Stimulated activated CD8-positive, alpha-beta memory T cell treated with anti-CD3 and anti-CD28 coated beads, Interleukin-7, amount 100 ng/mL, for 48 hours (primary cell): ENCODE results near the gene ESYT2.
"Not testable (repeated sequence)": the region's sequence is repeated elsewhere in the genome, so short reads cannot be mapped to it uniquely, and the experiment has no call there.

Experiments
- DNase-seq, 2 donors: peaks; one replicate each; pipeline ENCODE4 v3.0.0-alpha.2; 2020; ENCODE audit warnings: low read depth in 1 of 2; ENCODE audit errors: extremely low read depth in 1 of 2

Gene ESYT2

GRCh38 chr7:158858592-158859503, 29.5 kb upstream of the ESYT2 start:
- DNase-seq, result no peak

GRCh38 chr7:158856883-158857668, 27.8 kb upstream of the ESYT2 start:
- DNase-seq, result no peak

- DNase-seq, result no peak
These were observed 25.4 kb upstream of the ESYT2 start for GRCh38 chr7:158854681-158855081.

DNA sequence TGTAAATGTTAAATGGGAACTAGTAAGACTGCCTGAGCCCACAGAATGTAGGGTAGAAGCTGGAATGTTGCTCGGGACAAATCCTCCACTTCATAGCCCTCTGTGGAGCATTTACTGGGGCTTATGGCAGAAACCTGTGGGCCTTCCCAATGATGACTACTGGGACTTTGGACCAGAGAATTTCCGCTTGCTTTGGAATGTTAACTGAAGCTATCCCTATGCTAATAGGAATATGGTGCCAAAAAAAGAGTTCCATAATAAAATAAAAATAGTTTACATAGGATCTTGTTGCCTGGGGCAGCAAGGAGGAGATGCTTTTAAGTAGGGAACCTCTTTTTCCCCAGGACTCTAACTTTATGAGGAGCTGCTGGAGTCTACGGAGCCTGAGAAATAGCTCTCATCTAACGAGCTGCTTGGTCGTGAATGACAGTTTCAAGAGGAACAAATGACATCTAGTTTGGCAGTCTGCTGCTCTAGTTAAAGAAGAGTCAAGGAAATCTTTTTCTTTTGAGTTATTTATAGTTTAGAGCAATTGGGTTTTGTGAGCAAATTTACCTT, 21.3 kb upstream of the ESYT2 start:
- no peak for DNase-seq

DNA sequence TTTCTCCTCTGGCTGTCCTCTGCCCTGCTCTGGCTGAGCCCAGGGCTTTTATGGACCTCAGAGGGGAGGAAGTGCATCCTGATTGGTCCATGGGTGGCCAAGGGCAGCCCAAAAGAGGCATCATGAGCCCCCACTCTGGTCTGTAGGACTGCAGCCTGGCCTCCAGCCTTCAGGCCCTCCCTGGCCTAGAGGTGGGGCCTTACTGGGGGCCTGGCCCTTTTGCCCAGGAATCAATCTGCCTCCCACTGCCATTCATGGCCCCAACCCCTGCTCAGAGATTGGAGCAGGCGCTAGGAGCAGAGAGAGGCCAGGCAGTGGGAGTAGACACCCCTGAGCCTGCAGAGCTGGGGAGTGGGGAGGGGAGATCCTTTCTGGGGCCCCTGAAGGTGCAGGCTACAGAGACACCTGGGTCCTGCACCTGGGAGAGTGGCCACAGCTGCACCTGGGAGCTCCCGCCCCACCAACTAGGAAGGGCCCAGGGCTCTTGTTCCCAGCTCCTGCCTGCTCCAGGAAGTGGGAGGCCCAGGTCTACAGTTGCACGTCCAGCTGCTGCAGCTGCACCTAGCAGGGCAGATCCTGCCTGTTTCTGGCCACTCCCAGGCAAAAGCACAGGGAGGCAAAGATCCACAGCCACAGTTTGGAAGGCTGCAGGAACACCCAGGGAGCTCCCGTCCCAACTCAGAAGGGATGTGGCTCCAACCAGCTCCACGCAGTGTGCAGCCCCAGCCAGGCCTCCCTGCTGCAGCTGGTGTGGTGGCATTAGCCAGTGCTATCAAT, 20.6 kb upstream of the ESYT2 start:
- DNase-seq, result no peak

DNA sequence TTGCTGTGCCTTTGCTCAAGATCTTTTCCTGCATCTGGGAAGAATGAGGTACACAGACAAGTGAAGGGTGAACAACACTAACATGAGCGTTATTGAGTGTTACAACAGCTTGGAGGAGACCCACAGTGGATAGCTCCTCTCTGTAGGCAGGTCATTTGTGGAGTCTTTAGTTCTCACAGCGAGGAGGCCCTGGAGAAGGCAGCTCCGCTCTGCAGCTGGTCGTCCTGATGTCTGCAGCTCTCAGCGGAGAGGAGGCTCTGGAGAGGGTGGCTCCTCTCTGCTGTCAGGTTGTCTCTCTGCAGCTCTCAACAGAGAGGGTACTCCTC, 20.1 kb upstream of the ESYT2 start:
- no peak for DNase-seq

DNA sequence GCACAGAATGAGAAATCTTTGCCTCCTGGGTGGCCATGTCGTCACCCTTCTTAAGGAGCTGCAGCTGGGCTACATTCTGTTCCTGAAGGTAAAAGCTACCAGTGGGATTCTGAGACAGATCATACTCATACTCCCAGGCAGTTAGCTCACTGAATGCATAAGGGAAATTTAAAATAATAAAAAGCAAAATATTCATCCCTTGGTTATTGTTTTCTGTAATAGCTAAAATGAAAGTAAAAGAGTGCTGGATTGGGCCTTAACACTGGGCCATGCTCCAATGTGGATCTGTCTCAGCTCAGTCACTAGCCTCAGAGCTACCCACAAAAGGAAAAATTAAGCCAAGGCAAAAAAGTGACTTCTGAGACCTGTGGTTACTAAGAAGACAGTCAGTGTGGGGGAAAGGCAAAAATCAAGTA, 18.1 kb upstream of the ESYT2 start:
- DNase-seq, result no peak

DNA sequence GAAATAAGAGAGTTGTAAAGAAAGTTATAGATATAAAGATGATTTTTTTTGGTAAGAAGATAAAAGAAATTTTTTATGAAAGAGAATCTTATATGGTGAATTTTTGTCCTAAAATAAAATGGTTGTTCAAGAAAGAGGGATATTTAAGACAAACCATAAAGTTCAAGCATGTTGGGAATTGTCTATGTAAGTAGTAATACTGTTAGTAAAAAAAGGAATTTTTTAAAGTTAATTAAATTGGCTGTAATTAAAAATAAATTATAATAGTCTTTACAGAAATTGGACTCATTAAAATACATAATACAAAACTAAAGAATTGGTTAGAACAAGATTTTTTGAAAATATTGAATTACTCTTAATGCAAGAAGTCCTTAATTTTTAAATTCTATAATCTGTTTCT, 17.0 kb upstream of the ESYT2 start:
- no peak for DNase-seq

DNA sequence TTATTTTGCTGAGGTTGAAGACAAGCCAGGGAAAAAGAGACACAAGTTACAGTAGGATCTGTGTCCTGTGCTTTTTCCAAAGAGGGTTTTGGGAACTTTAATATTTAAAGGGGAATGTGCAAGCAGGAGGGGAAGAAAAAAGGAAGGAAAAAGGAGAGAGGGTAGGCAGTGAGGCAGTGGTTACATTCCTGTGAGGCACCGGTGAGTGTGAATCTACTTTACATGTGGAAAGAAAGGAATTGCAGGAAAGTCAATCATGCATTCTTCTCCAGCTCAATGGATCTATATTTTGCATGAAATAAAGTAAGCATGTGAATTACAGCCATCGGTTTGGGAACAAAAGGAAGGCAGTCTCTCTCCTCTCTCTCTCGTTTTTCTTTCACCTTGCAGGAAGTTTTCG, 14.5 kb upstream of the ESYT2 start:
- no peak for DNase-seq

- DNase-seq, result no peak
These were observed 13.2 kb upstream of the ESYT2 start for GRCh38 chr7:158842486-158842885.

DNA sequence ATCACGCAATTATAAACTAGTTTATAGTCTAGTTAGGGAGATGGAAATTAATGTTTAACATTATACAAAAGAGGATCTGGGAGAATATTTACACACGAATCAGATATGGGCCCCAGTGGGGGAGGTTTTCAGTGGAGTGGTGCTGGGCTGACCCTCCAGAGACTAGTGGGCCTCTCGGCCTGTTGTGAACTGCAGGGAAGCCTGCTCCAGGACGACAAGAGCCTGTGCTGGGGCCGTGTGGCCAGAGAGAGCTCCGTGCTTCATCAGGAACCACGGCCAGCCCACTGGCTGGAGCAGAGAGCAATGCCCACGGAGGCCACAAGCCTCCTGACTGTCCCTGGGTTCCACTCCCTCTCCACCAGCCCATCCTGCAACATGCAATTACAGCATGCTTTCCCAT, 11.3 kb upstream of the ESYT2 start:
- no peak for DNase-seq

DNA sequence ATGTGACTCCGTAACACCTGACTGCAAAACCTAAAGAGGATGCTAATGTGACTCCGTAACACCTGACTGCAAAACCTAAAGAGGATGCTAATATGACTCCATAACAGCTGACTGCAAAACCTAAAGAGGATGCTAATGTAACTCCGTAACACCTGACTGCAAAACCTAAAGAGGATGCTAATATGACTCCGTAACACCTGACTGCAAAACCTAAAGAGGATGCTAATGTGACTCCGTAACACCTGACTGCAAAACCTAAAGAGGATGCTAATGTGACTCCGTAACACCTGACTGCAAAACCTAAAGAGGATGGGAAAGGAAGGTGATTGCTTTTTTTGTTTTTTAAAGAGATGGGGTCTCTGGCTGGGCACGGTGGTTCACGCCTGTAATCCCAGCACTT, 9.9 kb upstream of the ESYT2 start:
- not testable (repeated sequence) for DNase-seq

GRCh38 chr7:158837790-158838637, 8.7 kb upstream of the ESYT2 start:
- DNase-seq, result no peak

DNA sequence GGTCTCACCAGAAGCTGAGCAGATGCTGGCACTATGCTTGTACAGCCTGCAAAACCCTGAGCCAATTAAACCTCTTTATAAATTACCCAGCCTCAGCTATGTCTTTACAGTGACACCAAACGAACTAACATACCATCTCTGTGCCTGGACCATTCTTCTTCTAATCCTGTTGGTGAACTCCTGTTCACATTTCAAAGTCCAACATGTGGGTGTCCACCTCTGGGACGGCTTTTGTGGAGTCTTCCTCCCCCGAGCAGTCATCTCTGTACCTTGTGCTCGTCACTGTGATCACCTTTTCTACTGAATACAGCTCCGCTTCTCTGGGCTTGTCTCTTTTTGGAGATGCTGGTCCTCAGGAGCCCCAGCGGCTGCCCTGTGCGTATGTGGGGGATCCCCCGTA, 7.4 kb upstream of the ESYT2 start:
- DNase-seq, result no peak

DNA sequence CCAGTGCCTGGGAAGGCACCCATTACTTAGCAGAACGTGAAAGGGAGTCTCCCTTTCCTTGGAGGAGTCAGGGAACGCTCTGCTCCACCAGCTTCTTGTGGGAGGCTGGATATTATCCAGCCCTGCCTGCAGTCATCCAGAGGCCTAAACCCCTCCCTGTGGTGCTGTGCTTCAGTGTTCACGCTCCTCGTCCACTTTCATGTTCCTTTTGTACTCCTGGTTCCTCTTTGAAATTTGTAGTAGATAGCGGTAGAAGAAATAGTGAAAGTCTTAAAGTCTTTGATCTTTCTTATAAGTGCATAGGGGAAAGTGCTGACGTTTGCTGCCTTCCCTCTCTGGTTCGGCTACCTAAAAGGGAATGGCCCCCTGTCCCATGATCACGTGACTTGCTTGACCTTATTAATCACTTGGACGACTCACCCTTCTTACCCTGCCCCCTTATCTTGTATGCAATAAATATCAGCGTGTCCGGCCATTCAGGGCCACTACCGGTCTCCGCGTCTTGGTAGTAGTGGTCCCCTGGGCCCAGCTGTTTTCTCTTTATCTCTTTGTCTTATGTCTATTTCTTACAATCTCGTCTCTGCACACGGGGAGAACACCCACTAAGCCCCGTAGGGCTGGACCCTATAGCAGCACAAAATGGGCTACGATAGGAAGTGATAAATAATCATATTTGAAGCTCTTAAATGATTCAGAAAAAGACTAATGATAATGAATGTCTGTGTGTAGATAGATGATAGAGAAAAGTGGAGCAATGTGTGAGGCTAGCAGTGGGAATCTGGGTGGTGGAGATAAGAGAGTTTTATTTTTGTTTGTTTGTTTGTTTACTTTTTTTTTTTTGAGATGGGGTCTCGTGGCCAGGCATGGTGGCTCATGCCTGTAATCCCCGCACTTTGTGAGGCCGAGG, 5.8 kb upstream of the ESYT2 start:
- no peak for DNase-seq

DNA sequence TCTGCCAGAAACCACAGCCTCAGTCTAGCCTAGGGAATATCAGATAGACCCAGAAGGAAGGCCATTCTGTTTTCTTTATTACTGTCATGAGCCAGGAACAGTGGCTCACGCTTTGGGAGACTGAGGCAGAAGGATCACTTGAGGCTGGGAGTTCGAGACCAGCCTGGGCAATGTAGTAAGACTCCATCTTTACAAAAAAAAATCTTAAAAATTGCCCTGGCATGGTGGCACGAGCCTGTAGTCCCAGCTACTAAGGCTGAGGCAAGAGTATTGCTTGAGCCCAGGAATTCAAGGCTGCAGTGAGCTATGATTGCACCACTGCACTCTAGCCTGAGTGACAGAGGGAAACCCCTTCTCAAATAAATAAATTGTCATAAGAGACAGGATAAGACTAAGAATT, 3.7 kb upstream of the ESYT2 start:
- no peak for DNase-seq

DNA sequence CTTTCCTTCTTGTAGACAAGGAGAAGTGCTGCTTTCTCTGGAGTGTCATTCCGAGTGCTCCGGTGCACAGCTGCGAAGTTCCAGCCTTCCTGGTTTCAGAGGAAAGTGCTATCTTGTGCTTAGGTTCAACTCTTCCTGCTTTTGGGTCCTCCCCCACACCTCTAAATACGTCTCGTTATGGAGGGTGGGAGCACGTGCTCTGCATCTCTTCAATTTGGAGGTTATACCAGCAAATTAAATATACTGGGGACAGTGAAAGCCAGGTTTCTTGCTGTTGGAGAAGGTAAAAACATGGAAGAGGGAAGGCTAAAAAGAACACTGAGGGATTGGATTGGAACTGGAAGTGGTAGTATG, 2.4 kb upstream of the ESYT2 start:
- no peak for DNase-seq

GRCh38 chr7:158830211-158830723, 958 bp upstream of the ESYT2 start:
- DNase-seq, result no peak

GRCh38 chr7:158829021-158829341, 328 bp downstream of the ESYT2 start:
- DNase-seq, result peak; percentile 50 to 56
